OCI-LY3 (cell line): ENCODE data around the gene IRAK4.

Source experiments
- CTCF ChIP-seq: fragments of 200-600, 300-600 bp; sonication (generic); IDR thresholded peaks from 2 replicates; pipeline ENCODE4 v1.5.1; 2014; ENCODE audit warnings: antibody characterized with exemption, low read length, low read depth
- EZH2phosphoT487 ChIP-seq: fragments of 200-600 bp; shearing (Covaris generic); IDR thresholded peaks from 2 replicates; pipeline ENCODE4 v1.6.1; 2018; ENCODE audit warnings: antibody characterized with exemption, mixed run types, low read depth

- TF ChIP-seq CTCF: no peak
- TF ChIP-seq EZH2phosphoT487: no peak
Observed at GRCh38 chr12:43728698-43729097, 30.1 kb upstream of the IRAK4 start.
